Measurements from ENCODE around the gene FGF12. TPM values are rescaled to one million over a fixed set of nuclear protein-coding genes. Genes with fewer than 3 reads are reported as not detected.
"Not testable (repeated sequence)": the region's sequence is repeated elsewhere in the genome, so short reads cannot be mapped to it uniquely, and the experiment has no call there.

FGF12 gene
- 1 to 10 TPM in 3 of 4 donors, not detected in 1; 1.0 to 4.4 (median 1.3) TPM for total RNA-seq

- intact Hi-C loops (cut with DNase I; ENCODE audit: low total_unique reads): no loop called here
- H3K36me3 ChIP-seq: no peaks in the 10 kb centered on the region
- H3K27me3 ChIP-seq: no peaks in the 10 kb centered on the region
- H3K9me3 ChIP-seq: no peaks in the 10 kb centered on the region
- H3K27ac ChIP-seq: no peak within 1 kb of the TSS
- TF ChIP-seq CTCF (IDR thresholded peaks at IDR 0.05) (no peak), POLR2A (IDR thresholded peaks at IDR 0.05) (no peak)
- peak; percentile 16 to 38 for DNase-seq
- H3K4me1 ChIP-seq: no peaks in the 10 kb centered on the region
- no peak within 1 kb of the TSS for H3K4me3 ChIP-seq
Measured at GRCh38 chr3:192727032-192727847, at the start of gene FGF12. TSS of gene FGF12 (minus strand) at chr3:192727541.

GRCh38 chr3:192774341-192774740, 47.0 kb upstream of the FGF12 start:
- H3K4me3 ChIP-seq; H3K9me3 ChIP-seq; H3K27ac ChIP-seq; intact Hi-C loops (cut with DNase I; ENCODE audit: low total_unique reads); H3K36me3 ChIP-seq; H3K4me1 ChIP-seq; H3K27me3 ChIP-seq; DNase-seq: not testable (repeated sequence)

- no peaks in the 10 kb centered on the region for H3K9me3 ChIP-seq
- no peaks in the 10 kb centered on the region for H3K36me3 ChIP-seq
- H3K4me3 ChIP-seq: no peak overlapping the region
- no peaks in the 10 kb centered on the region for H3K4me1 ChIP-seq
- intact Hi-C loops (cut with DNase I; ENCODE audit: low total_unique reads): no loop called here
- no peak overlapping the region for H3K27ac ChIP-seq
- H3K27me3 ChIP-seq: no peaks in the 10 kb centered on the region
- TF ChIP-seq POLR2A (IDR thresholded peaks at IDR 0.05): no peak
- no peak for TF ChIP-seq CTCF (IDR thresholded peaks at IDR 0.05)
- DNase-seq: no peak
Measured at GRCh38 chr3:192772240-192772894, 45.0 kb upstream of the FGF12 start.

- no peak for TF ChIP-seq CTCF (IDR thresholded peaks at IDR 0.05)
- TF ChIP-seq POLR2A (IDR thresholded peaks at IDR 0.05): no peak
- intact Hi-C loops (cut with DNase I; ENCODE audit: low total_unique reads): no loop called here
- Histone ChIP-seq H3K4me3 (no peak overlapping the region), H3K36me3 (no peaks in the 10 kb centered on the region), H3K27ac (no peak overlapping the region), H3K9me3 (no peaks in the 10 kb centered on the region), H3K27me3 (no peaks in the 10 kb centered on the region), H3K4me1 (no peaks in the 10 kb centered on the region)
- no peak for DNase-seq
Measured at GRCh38 chr3:192758654-192759053, 31.3 kb upstream of the FGF12 start.

GRCh38 chr3:192751148-192751547, 23.8 kb upstream of the FGF12 start:
- H3K36me3 ChIP-seq: no peaks in the 10 kb centered on the region
- DNase-seq: no peak
- intact Hi-C loops (cut with DNase I; ENCODE audit: low total_unique reads): no loop called here
- no peak overlapping the region for H3K27ac ChIP-seq
- no peaks in the 10 kb centered on the region for H3K27me3 ChIP-seq
- no peaks in the 10 kb centered on the region for H3K4me1 ChIP-seq
- H3K4me3 ChIP-seq: no peak overlapping the region
- no peaks in the 10 kb centered on the region for H3K9me3 ChIP-seq
- TF ChIP-seq POLR2A (IDR thresholded peaks at IDR 0.05) (no peak), CTCF (IDR thresholded peaks at IDR 0.05) (no peak)
